ENCODE results near the gene SAP30. TPM values are rescaled to one million over a fixed set of nuclear protein-coding genes. Genes with fewer than 3 reads are reported as not detected.

Gene SAP30
- total and polyA plus RNA-seq, 2 of the 4 experiments (the other 2 are of a cell fraction): 3.8 to 11.7 TPM

DNA sequence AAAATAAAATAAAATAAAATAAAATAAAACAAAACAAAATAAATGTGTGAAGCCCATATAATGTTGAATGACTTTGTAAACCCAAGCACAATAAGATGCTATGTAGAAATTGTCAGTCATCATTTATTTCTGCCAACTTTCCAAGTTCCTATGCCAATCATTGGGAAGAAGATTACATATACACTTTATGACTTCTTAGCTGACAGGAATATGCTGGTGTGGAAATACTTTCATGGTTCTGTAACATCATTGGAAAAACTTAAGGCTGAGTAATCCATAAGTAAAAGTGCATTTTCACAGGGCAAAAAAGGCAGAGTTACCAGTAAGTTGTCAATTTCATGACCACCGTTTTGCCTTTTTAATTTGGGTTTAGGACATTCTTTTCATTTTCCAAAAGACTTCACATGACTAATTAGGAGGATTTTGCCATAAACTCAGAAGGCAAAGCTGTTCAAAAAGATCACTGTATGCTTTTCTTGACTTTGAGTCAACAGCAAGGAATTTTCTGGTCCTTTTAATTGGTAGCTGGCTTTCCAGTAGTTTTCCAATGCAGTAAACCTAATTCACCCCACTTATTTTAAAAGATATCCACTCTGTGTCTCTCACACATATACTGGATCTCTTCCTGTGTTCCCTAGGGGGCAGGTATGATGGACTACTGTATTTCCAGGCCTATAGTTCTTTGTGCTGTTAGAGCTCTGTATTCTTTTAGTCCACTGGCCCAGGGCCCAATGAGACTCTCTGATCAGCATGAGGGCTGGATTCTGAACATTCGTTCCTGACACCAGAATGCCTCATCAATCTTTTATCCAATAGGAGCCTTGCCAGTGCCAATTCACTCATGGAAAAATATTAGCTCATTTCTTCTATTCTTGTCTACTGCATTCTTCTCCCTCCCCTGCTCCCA, 54.4 kb downstream of the SAP30 start:
- Histone ChIP-seq H2BK15ac (ENCODE audit: low read depth, low read length) (no peak overlapping the region; the same call in 2 of the 3 replicates), H3K23ac (ENCODE audit: low read depth, low read length) (no peak overlapping the region), H2AFZ (replicated peaks; ENCODE audit: low read length, poor library complexity) (peak overlapping the region; percentile 38), H3K18ac (ENCODE audit: low read depth, low read length) (peak overlapping the region; percentile 76), H3K79me1 (ENCODE audit: low read depth in 1 of 2, low read length in 2 of 2) (no peaks in the 10 kb centered on the region), H4K20me1 (ENCODE audit: insufficient read depth, low read length) (no peaks in the 10 kb centered on the region), H2BK20ac (ENCODE audit: low read depth, low read length) (peak overlapping the region; percentile 81), H3K27ac (ENCODE audit: insufficient read depth, low read length) (peak overlapping the region; percentile 71; the same call in 1 of the 2 replicates), H3K9me3 (ENCODE audit: control insufficient read depth, insufficient read depth, low read length) (no peaks in the 10 kb centered on the region), H3K4me1 (ENCODE audit: control insufficient read depth, insufficient read depth, low read length) (peaks cover 7% of the 10 kb centered on the region), H3K27me3 (ENCODE audit: control insufficient read depth, insufficient read depth, low read length) (no peaks in the 10 kb centered on the region), H3K4me2 (ENCODE audit: low read depth, low read length) (peak overlapping the region; percentile 71; the same call in 1 of the 2 replicates), H4K91ac (ENCODE audit: insufficient read depth, low read depth, low read length) (peak overlapping the region; percentile 37; the same call in 1 of the 2 replicates), H3K4me3 (ENCODE audit: insufficient read depth, low read depth, low read length) (no peak overlapping the region), H2BK5ac (ENCODE audit: low read depth, low read length, poor library complexity, severe bottlenecking) (peak overlapping the region; percentile 56), H2BK120ac (ENCODE audit: low read depth, low read length) (peak overlapping the region; percentile 73), H3K56ac (ENCODE audit: extremely low read depth, insufficient read depth, low read length) (peak overlapping the region; percentile 54; the same call in 1 of the 2 replicates), H3K4ac (ENCODE audit: low read depth, low read length) (peak overlapping the region; percentile 66; the same call in 1 of the 2 replicates), H3K14ac (replicated peaks; ENCODE audit: low read depth, low read length) (0 out of 2 replicates have a peak overlapping the region, but pooled peaks have one; percentile 24), H4K5ac (ENCODE audit: low read depth, low read length) (peak overlapping the region; percentile 67; the same call in 1 of the 2 replicates), H3K9me1 (ENCODE audit: insufficient read depth, low read length) (0 out of 2 replicates have a peak, but pooled peaks cover 4% of the 10 kb centered on the region), H2AK5ac (ENCODE audit: low read depth, low read length) (no peak overlapping the region), H2AK9ac (replicated peaks; ENCODE audit: low read depth, low read length, poor library complexity) (no peak overlapping the region), H4K8ac (ENCODE audit: low read depth in 2 of 2, low read length in 2 of 2) (peak overlapping the region; percentile 37 to 67; a peak in 1 of 4 replicates), H3K36me3 (ENCODE audit: control insufficient read depth, insufficient read depth, low read length) (no peaks in the 10 kb centered on the region), H3K9ac (ENCODE audit: low read depth, low read length) (no peak overlapping the region)
- dilution Hi-C loops (cut with HindIII; ENCODE audit: low sequenced_read_pairs, unreplicated experiment) (no loop called here), in situ Hi-C loops (cut with MboI; ENCODE audit: low sequenced_read_pairs) (loop anchor here (5.0 kb wide), 1 partner anchor 67 kb away; no protein-coding TSS in a partner anchor), intact Hi-C loops (cut with micrococcal nuclease) (loop anchor here (5.0 kb wide), 2 partner anchors 322 to 892 kb away; no protein-coding TSS in a partner anchor)
- ChIA-PET CTCF (interaction anchor here (0.6 to 2.2 kb wide), 2 partner anchors 69 to 411 kb away, joined by 3 to 11 read pairs; no protein-coding TSS in a partner anchor), POLR2A (ENCODE audit: unreplicated experiment) (no interaction called here)
- TF ChIP-seq RCOR1 (IDR thresholded peaks at IDR 0.05; ENCODE audit: insufficient replicate concordance, low read length) (no peak), RFX5 (IDR thresholded peaks at IDR 0.05; ENCODE audit: low read depth, low read length) (no peak), SMC3 (IDR thresholded peaks at IDR 0.05; ENCODE audit: low read depth, low read length) (no peak)
- TF ChIP-seq, protein P1, sequence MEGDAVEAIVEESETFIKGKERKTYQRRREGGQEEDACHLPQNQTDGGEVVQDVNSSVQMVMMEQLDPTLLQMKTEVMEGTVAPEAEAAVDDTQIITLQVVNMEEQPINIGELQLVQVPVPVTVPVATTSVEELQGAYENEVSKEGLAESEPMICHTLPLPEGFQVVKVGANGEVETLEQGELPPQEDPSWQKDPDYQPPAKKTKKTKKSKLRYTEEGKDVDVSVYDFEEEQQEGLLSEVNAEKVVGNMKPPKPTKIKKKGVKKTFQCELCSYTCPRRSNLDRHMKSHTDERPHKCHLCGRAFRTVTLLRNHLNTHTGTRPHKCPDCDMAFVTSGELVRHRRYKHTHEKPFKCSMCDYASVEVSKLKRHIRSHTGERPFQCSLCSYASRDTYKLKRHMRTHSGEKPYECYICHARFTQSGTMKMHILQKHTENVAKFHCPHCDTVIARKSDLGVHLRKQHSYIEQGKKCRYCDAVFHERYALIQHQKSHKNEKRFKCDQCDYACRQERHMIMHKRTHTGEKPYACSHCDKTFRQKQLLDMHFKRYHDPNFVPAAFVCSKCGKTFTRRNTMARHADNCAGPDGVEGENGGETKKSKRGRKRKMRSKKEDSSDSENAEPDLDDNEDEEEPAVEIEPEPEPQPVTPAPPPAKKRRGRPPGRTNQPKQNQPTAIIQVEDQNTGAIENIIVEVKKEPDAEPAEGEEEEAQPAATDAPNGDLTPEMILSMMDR (conservative IDR thresholded peaks at IDR 0.05; ENCODE audit: low read depth, low read length): no peak
- TF ChIP-seq, protein P2, sequence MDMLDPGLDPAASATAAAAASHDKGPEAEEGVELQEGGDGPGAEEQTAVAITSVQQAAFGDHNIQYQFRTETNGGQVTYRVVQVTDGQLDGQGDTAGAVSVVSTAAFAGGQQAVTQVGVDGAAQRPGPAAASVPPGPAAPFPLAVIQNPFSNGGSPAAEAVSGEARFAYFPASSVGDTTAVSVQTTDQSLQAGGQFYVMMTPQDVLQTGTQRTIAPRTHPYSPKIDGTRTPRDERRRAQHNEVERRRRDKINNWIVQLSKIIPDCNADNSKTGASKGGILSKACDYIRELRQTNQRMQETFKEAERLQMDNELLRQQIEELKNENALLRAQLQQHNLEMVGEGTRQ (IDR thresholded peaks at IDR 0.05; ENCODE audit: low read depth, low read length): no peak
- TF ChIP-seq, protein P3, sequence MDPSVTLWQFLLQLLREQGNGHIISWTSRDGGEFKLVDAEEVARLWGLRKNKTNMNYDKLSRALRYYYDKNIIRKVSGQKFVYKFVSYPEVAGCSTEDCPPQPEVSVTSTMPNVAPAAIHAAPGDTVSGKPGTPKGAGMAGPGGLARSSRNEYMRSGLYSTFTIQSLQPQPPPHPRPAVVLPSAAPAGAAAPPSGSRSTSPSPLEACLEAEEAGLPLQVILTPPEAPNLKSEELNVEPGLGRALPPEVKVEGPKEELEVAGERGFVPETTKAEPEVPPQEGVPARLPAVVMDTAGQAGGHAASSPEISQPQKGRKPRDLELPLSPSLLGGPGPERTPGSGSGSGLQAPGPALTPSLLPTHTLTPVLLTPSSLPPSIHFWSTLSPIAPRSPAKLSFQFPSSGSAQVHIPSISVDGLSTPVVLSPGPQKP (IDR thresholded peaks at IDR 0.05; ENCODE audit: borderline replicate concordance, low read depth, low read length): no peak
- BruUV-seq (replicated peaks): no TSS peak
- ATAC-seq (ENCODE audit: low read depth) (peak; percentile 79), DNase-seq (peak; percentile 70)
- no CpG with 5 or more reads among the region's 2 CpGs for WGBS, 2 experiments (ENCODE audit: extremely low coverage in 2 of 2, insufficient read length in 1 of 2)
